GM19372 (cell line): ENCODE results near the gene SHC3.

Experiments used
- ATAC-seq: cut with Tn5 transposase; IDR thresholded peaks from one replicate; pipeline ENCODE4 v1.9.1; 2021; ENCODE audit warnings: mild to moderate bottlenecking, low read depth, moderate library complexity; ENCODE audit not compliant: unreplicated experiment

The SHC3 gene

DNA sequence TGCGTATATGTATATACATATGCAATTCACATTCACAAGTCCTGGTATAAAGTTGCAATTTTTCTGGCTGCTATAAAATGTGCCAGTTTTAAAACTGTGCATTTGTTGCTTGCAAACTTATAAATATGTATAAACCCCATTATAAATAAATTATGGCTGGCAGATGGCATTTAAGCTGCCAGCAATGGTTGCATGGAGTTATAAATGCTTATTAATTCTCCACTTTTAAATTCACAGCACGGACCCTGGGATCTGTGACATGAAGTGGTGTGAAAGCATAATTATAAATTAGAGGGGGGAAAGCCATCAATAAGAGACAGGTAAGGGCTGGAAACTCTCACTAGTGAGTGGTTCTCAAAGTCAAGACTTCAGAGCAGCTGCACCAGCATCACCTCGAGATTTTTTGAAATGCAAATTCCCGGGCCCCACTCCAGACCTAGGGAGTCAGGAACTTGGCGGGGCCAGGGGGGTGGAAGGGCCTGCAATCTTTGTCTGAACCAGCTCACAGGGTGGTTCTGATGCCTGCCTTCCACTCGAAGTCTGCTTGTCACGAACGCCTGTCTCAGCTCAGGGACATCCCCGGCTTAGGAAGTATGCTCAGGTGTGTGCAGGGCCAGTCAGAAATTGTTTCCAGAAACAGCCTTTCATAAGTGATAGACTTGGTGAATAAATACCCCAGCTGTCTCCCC, 170.4 kb downstream of the SHC3 start:
- ATAC-seq: no peak

DNA sequence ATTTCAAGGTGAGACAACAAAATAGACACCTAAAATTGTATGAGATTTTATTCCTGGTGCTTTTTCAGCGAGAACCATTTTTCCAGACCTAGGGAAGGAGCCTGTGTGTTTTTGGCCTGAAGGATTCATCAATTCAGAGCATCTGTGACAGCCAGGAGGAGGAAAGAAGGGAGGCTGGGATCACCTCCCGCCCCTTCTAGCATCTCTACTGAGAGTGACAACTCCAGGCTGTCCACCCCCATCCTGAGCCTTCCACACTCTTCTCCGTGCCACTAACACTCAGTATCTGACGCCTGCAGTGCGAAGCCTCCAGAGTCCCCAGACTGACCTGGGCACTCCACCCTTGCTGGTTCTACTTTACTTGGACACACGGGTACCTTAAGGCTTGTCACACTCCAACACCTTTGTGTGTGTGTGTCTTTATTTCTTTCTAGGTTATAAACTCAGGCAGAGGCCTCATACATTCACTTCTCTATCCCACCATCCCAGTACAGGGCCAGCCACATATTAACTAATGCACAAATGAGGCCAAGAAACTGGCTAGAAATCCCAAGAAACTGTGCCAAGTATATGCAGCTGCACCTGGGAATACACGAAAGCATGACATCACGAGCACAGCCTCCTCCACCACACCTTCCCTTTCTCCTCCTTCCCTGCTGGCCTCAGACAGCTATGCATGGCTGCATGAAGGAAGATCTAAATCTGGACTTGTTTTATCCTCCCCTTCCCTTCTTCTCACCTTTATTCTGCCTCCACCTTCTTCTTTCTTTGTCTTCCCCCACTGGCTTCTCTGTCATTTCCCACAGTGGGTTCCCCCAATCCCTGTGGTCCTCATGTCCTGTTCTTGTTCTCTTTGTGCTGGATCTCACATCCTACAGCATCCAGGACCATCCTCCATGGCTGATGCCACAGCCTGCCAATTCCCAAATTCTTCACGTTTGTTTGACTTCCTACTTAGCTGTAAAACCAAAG, 171.3 kb downstream of the SHC3 start:
- no peak for ATAC-seq

GRCh38 chr9:89006267-89006666, 172.4 kb downstream of the SHC3 start:
- ATAC-seq: no peak

DNA sequence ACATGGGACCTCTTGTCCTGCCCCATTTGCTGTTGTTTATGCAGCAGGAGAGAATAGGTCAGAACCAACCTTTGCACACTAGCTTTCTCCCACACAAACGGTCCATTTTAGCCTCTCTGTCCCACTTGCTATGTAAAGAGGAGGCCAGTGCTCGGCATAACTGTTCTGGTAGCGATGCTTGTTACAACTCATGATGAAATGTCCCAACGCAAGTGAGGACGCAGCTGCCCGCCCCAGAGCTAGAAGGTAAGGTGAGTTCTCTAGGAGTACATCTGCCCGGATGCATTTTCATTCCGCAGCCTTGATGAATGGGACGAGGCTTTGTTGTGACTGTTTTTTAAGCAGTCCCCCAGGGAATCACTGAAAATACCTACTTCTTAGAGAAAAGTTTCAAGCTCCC, 173.3 kb downstream of the SHC3 start:
- ATAC-seq: no peak

DNA sequence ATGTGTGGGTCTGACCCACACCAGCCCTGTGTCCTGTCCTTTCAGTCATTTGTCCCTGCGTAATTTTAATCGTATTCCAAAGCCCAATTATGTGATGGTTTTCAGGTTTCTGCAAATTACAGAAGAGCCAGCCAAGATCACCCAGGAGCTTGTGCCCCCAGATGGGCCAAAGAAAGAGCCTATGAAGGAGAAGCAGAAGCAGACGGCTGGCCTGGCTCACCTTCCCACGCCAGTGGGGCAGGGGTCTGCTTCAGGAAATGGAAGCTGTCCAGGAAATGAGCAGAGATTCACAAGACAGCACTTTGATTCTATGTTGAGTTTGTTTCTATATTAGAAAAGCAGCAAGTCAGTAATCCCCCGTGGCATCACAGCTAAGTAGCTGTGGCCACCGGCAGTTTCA, 175.6 kb downstream of the SHC3 start:
- no peak for ATAC-seq

DNA sequence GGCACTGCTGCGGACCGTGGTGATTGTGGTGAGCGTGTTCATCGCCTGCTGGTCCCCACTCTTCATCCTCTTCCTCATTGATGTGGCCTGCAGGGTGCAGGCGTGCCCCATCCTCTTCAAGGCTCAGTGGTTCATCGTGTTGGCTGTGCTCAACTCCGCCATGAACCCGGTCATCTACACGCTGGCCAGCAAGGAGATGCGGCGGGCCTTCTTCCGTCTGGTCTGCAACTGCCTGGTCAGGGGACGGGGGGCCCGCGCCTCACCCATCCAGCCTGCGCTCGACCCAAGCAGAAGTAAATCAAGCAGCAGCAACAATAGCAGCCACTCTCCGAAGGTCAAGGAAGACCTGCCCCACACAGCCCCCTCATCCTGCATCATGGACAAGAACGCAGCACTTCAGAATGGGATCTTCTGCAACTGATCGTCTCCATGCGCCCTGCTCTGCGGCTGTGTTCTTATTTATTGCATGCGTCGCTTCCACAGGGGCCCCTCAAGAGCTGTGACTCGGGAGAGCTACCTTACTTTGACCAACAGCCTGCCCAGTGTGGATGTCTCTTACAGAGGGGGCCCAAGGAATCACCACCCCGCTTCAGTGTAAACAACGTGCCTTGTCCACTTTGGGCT, 176.6 kb downstream of the SHC3 start:
- no peak for ATAC-seq

GRCh38 chr9:89000973-89001916, 177.4 kb downstream of the SHC3 start:
- ATAC-seq: no peak

GRCh38 chr9:89000371-89000781, 178.2 kb downstream of the SHC3 start:
- no peak for ATAC-seq

GRCh38 chr9:88998911-88999310, 179.7 kb downstream of the SHC3 start:
- ATAC-seq: no peak

DNA sequence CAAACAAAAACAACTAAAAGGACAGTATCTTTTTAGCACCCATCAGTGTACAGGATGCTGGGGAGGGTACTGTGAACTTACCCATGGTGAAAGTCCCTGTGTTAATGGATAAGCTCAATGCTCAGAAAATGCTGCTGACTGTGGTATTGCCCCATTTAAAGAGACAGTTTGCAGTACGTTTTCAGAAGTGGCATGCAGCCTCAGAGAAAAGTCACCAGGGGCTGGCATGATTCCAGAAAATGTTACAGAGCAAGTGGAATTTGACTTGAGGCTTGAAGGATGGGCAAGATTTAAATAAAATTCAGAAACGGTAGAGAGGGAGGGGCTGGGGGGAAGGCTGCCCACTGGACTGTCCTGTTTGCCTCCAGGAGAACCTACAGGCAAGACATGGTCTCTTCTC, 180.1 kb downstream of the SHC3 start:
- ATAC-seq: no peak

- ATAC-seq: no peak
These were observed 181.0 kb downstream of the SHC3 start for GRCh38 chr9:88997646-88998045.

DNA sequence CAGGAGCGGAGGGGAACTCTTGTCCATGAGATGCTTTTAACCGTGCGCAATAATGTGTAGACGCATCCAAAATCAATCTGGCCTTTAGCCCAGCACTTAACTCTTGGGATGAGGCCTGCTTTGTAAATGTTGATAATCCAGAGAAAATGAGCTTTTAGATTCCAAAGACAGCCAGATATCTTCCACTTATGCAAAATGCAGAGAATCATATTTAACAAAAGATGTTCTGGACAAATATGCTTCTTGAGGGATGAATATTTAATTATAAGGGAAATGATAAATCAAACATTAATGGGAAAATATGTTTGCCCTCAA, 181.7 kb downstream of the SHC3 start:
- ATAC-seq: no peak

- no peak for ATAC-seq
These were observed 182.3 kb downstream of the SHC3 start for GRCh38 chr9:88996046-88996920.

- no peak for ATAC-seq
These were observed 183.0 kb downstream of the SHC3 start for GRCh38 chr9:88995627-88996026.

GRCh38 chr9:88995200-88995577, 183.4 kb downstream of the SHC3 start:
- ATAC-seq: no peak

- ATAC-seq: no peak
These were observed 184.0 kb downstream of the SHC3 start for GRCh38 chr9:88994469-88995199.

- ATAC-seq: no peak
These were observed 184.7 kb downstream of the SHC3 start for GRCh38 chr9:88993871-88994460.

DNA sequence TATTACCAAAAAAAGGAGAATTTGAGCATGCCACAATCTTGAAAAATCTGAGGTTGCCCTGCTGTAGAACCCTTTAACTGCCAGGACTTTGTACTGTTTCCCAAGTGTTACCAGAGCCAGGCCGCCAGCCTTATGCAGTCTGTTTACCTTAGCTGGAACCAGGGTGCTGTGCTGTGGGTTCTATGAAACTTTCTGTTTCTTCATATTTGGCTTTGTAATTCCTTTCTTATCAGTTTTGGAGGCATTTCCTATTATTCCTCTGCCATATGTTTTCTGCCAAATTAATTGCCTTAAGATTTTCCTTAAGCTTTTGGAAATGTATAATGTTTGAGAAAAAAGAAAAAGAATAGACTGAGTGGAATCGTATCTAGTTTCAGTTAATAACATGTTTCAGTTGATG, 185.3 kb downstream of the SHC3 start:
- no peak for ATAC-seq
